Stimulated activated memory B cell treated with anti-CD40 and anti-IgM and Interleukin-4, amounts not matched to agents 10 μg/mL and 1 μg/mL and 100 μg/mL, for 72 hours (primary cell): ENCODE data around the gene CCZ1.
"Not testable (repeated sequence)": the region's sequence is repeated elsewhere in the genome, so short reads cannot be mapped to it uniquely, and the experiment has no call there.

Experiments used
- ATAC-seq: fragments of 150-1000 bp; cut with Tn5 transposase; 2 replicates; pipeline ENCODE4 v1.10.0; 2021
- H3K27ac Mint-ChIP-seq: one replicate; pipeline ENCODE4 v1.8.0; 2022; ENCODE audit warnings: mild to moderate bottlenecking, mixed read lengths
- H3K27me3 Mint-ChIP-seq: one replicate; pipeline ENCODE4 v1.8.0; 2022; ENCODE audit warnings: mixed read lengths
- H3K36me3 Mint-ChIP-seq: one replicate; pipeline ENCODE4 v1.8.0; 2022; ENCODE audit warnings: mixed read lengths
- H3K4me1 Mint-ChIP-seq: one replicate; pipeline ENCODE4 v1.8.0; 2022; ENCODE audit warnings: mixed read lengths
- H3K4me3 Mint-ChIP-seq: one replicate; pipeline ENCODE4 v1.8.0; 2022; ENCODE audit warnings: mild to moderate bottlenecking, moderate library complexity, mixed read lengths
- H3K9me3 Mint-ChIP-seq: one replicate; pipeline ENCODE4 v1.8.0; 2022; ENCODE audit warnings: mixed read lengths

CCZ1 gene

GRCh38 chr7:5898480-5899224 lies at the start of gene CCZ1:
Gene CCZ1, plus strand, starts transcription at chr7:5898733. Its CDS starts 67 bp downstream, at chr7:5898800.
- Mint-ChIP-seq H3K27ac (peak within 1 kb of the TSS; percentile 69), H3K4me3 (peak within 1 kb of the TSS; percentile 83)
- not testable (repeated sequence) for H3K36me3 Mint-ChIP-seq, H3K4me1 Mint-ChIP-seq, H3K27me3 Mint-ChIP-seq, H3K9me3 Mint-ChIP-seq
- ATAC-seq, result peak; percentile 94

GRCh38 chr7:5850944-5851343 lies 47.6 kb upstream of the CCZ1 start:
- no peak overlapping the region for H3K4me3 Mint-ChIP-seq
- ATAC-seq, result no peak
- H3K27ac Mint-ChIP-seq, result no peak overlapping the region
- H3K27me3 Mint-ChIP-seq, result no peaks in the 10 kb centered on the region
- H3K4me1 Mint-ChIP-seq, result no peaks in the 10 kb centered on the region
- peaks cover 6% of the 10 kb centered on the region for H3K36me3 Mint-ChIP-seq
- H3K9me3 Mint-ChIP-seq, result no peaks in the 10 kb centered on the region

GRCh38 chr7:5854738-5855137 lies 43.8 kb upstream of the CCZ1 start:
- Mint-ChIP-seq H3K27me3 (no peaks in the 10 kb centered on the region), H3K36me3 (peaks cover 6% of the 10 kb centered on the region), H3K4me1 (peaks cover 6% of the 10 kb centered on the region), H3K27ac (no peak overlapping the region), H3K9me3 (no peaks in the 10 kb centered on the region), H3K4me3 (no peak overlapping the region)
- ATAC-seq, result no peak

- not testable (repeated sequence) for H3K36me3 Mint-ChIP-seq, H3K27me3 Mint-ChIP-seq, H3K9me3 Mint-ChIP-seq, H3K27ac Mint-ChIP-seq, ATAC-seq, H3K4me1 Mint-ChIP-seq, H3K4me3 Mint-ChIP-seq
Observed at GRCh38 chr7:5857041-5857575, 41.4 kb upstream of the CCZ1 start.

GRCh38 chr7:5858494-5858893 lies 40.0 kb upstream of the CCZ1 start:
- H3K36me3 Mint-ChIP-seq, H3K27me3 Mint-ChIP-seq, ATAC-seq, H3K27ac Mint-ChIP-seq, H3K9me3 Mint-ChIP-seq, H3K4me1 Mint-ChIP-seq, H3K4me3 Mint-ChIP-seq: not testable (repeated sequence)

GRCh38 chr7:5861281-5861680 lies 37.3 kb upstream of the CCZ1 start:
- H3K27me3 Mint-ChIP-seq, result peaks cover 18% of the 10 kb centered on the region
- not testable (repeated sequence) for H3K9me3 Mint-ChIP-seq, H3K36me3 Mint-ChIP-seq

GRCh38 chr7:5862753-5863366 lies 35.7 kb upstream of the CCZ1 start:
- H3K4me1 Mint-ChIP-seq, H3K27ac Mint-ChIP-seq, H3K4me3 Mint-ChIP-seq, H3K9me3 Mint-ChIP-seq, H3K36me3 Mint-ChIP-seq, ATAC-seq: not testable (repeated sequence)
- peaks cover 28% of the 10 kb centered on the region for H3K27me3 Mint-ChIP-seq

More at GRCh38 chr7:5861281-5861680, 37.3 kb upstream of the CCZ1 start:
- not testable (repeated sequence) for H3K4me1 Mint-ChIP-seq, H3K27ac Mint-ChIP-seq, H3K4me3 Mint-ChIP-seq, ATAC-seq

GRCh38 chr7:5865279-5865931 lies 33.1 kb upstream of the CCZ1 start:
- Mint-ChIP-seq H3K27me3 (peaks cover 43% of the 10 kb centered on the region), H3K36me3 (peaks cover 12% of the 10 kb centered on the region)
- H3K4me1 Mint-ChIP-seq, ATAC-seq, H3K4me3 Mint-ChIP-seq, H3K27ac Mint-ChIP-seq, H3K9me3 Mint-ChIP-seq: not testable (repeated sequence)

- H3K27me3 Mint-ChIP-seq, result peaks cover 43% of the 10 kb centered on the region
Observed at GRCh38 chr7:5867060-5867459, 31.5 kb upstream of the CCZ1 start.

GRCh38 chr7:5868928-5869341 lies 29.6 kb upstream of the CCZ1 start:
- H3K4me3 Mint-ChIP-seq, H3K4me1 Mint-ChIP-seq, H3K27ac Mint-ChIP-seq, ATAC-seq, H3K9me3 Mint-ChIP-seq: not testable (repeated sequence)
- Mint-ChIP-seq H3K27me3 (peaks cover 36% of the 10 kb centered on the region), H3K36me3 (peaks cover 12% of the 10 kb centered on the region)

More at GRCh38 chr7:5867060-5867459, 31.5 kb upstream of the CCZ1 start:
- no peak overlapping the region for H3K4me3 Mint-ChIP-seq
- no peaks in the 10 kb centered on the region for H3K9me3 Mint-ChIP-seq
- H3K27ac Mint-ChIP-seq, result no peak overlapping the region
- H3K36me3 Mint-ChIP-seq, result peaks cover 12% of the 10 kb centered on the region
- ATAC-seq, result no peak
- no peaks in the 10 kb centered on the region for H3K4me1 Mint-ChIP-seq

- ATAC-seq, result no peak
- Mint-ChIP-seq H3K4me3 (no peak overlapping the region), H3K27me3 (peaks cover 34% of the 10 kb centered on the region), H3K36me3 (peaks cover 12% of the 10 kb centered on the region), H3K27ac (no peak overlapping the region), H3K4me1 (no peaks in the 10 kb centered on the region), H3K9me3 (no peaks in the 10 kb centered on the region)
Observed at GRCh38 chr7:5869691-5870090, 28.8 kb upstream of the CCZ1 start.

- ATAC-seq, result no peak
- peaks cover 12% of the 10 kb centered on the region for H3K36me3 Mint-ChIP-seq
- no peak overlapping the region for H3K27ac Mint-ChIP-seq
- H3K27me3 Mint-ChIP-seq, result peaks cover 34% of the 10 kb centered on the region
- H3K4me3 Mint-ChIP-seq, result no peak overlapping the region
- no peaks in the 10 kb centered on the region for H3K4me1 Mint-ChIP-seq
- no peaks in the 10 kb centered on the region for H3K9me3 Mint-ChIP-seq
Observed at GRCh38 chr7:5870311-5870710, 28.2 kb upstream of the CCZ1 start.

GRCh38 chr7:5872326-5872725 lies 26.2 kb upstream of the CCZ1 start:
- ATAC-seq, result no peak
- H3K27ac Mint-ChIP-seq, result no peak overlapping the region

GRCh38 chr7:5879591-5879990 lies 18.9 kb upstream of the CCZ1 start:
- not testable (repeated sequence) for H3K36me3 Mint-ChIP-seq, H3K27me3 Mint-ChIP-seq, ATAC-seq, H3K9me3 Mint-ChIP-seq, H3K4me1 Mint-ChIP-seq, H3K27ac Mint-ChIP-seq, H3K4me3 Mint-ChIP-seq

More at GRCh38 chr7:5872326-5872725, 26.2 kb upstream of the CCZ1 start:
- Mint-ChIP-seq H3K27me3 (peaks cover 20% of the 10 kb centered on the region), H3K9me3 (no peaks in the 10 kb centered on the region), H3K36me3 (peaks cover 10% of the 10 kb centered on the region), H3K4me3 (no peak overlapping the region), H3K4me1 (no peaks in the 10 kb centered on the region)

GRCh38 chr7:5880106-5880505 lies 18.4 kb upstream of the CCZ1 start:
- not testable (repeated sequence) for H3K36me3 Mint-ChIP-seq, H3K27me3 Mint-ChIP-seq, ATAC-seq, H3K4me3 Mint-ChIP-seq, H3K4me1 Mint-ChIP-seq, H3K27ac Mint-ChIP-seq, H3K9me3 Mint-ChIP-seq
